Kidney (tissue), 14 donors: ENCODE data around the gene OBSCN. TPM values are rescaled to one million over a fixed set of nuclear protein-coding genes. Genes with fewer than 3 reads are reported as not detected.
A peak's percentile ranks its signal among the peaks of the same experiment; 100 is the strongest.

ENCODE experiments used
- DNase-seq, 5 donors: peaks; one replicate each; pipeline ENCODE4 v3.0.0-alpha.2; 2013 to 2020
- FAIRE-seq: peaks from 2 replicates; lab custom pipeline; 2012; peaks lifted over from hg19 to GRCh38; lab: Jason Lieb, UNC
- H3K27ac ChIP-seq, 2 donors: one replicate each; pipeline ENCODE4 v1.7.0; 2013; ENCODE audit warnings: low read depth in 2 of 2, low read length in 2 of 2, inconsistent platforms in 1 of 2
- H3K27me3 ChIP-seq: one replicate; pipeline ENCODE4 v1.7.1; 2013; ENCODE audit warnings: low read length, inconsistent platforms; ENCODE audit not compliant: control insufficient read depth, insufficient read depth
- H3K36me3 ChIP-seq, 3 donors: one replicate each; pipeline versions ENCODE4 v1.7.0 to v1.7.1; 2013; ENCODE audit warnings: low read length in 3 of 3, control low read depth in 1 of 3, inconsistent platforms in 1 of 3; ENCODE audit not compliant: insufficient read depth in 3 of 3, control insufficient read depth in 2 of 3
- H3K4me1 ChIP-seq, 3 donors: one replicate each; pipeline versions ENCODE4 v1.7.0 to v1.7.1; 2013; ENCODE audit warnings: low read length in 3 of 3, inconsistent platforms in 1 of 3, low read depth in 1 of 3; ENCODE audit not compliant: control insufficient read depth in 2 of 3, insufficient read depth in 2 of 3
- H3K4me3 ChIP-seq, 3 donors: one replicate each; pipeline versions ENCODE4 v1.7.0 to v1.8.1; 2013; ENCODE audit warnings: low read length in 3 of 3, control low read depth in 1 of 3, inconsistent platforms in 1 of 3
- H3K9ac ChIP-seq, 3 donors: one replicate each; pipeline versions ENCODE4 v1.7.0 to v1.7.1; 2013; ENCODE audit warnings: low read length in 3 of 3, control low read depth in 1 of 3, inconsistent platforms in 1 of 3
- H3K9me3 ChIP-seq, 3 donors: one replicate each; pipeline versions ENCODE4 v1.7.0 to v1.7.1; 2013; ENCODE audit warnings: low read length in 3 of 3, control low read depth in 1 of 3, inconsistent platforms in 1 of 3; ENCODE audit not compliant: control insufficient read depth in 2 of 3, insufficient read depth in 1 of 3
- CTCF ChIP-seq: IDR thresholded peaks from 3 replicates; pipeline ENCODE4 v1.5.1; 2012; ENCODE audit warnings: mild to moderate bottlenecking, moderate library complexity, borderline replicate concordance; ENCODE audit not compliant: insufficient read depth; ENCODE audit errors: extremely low read depth
- intact Hi-C: fragments of 100-400 bp; cut with DNase I; formaldehyde crosslinking; loops from one replicate; pipeline ENCODE4 v1.11.1; 2022
- polyA plus RNA-seq: library from polyadenylated mRNA; stranded (reverse); fragments of 350-450 nt; fragmentation: Illumina TruSeq; extraction: RNeasy Lipid Tissue Mini Kit (QIAGEN cat#74804); gene quantifications from one replicate; pipeline ENCODE4 v1.2.3, GENCODE V29; 2014; ENCODE audit warnings: low read depth, low replicate concordance; ENCODE audit not compliant: insufficient read depth
- total RNA-seq: library from RNA; stranded (reverse); fragmentation: NEBNext Ultra II Directional; extraction: Animal tissue kit (Norgen Biotek cat#: 25700); gene quantifications from one replicate; pipeline ENCODE4 v1.2.1, GENCODE V29; 2021
- donor health status: control.
- donor health status: control.
- donor health status: control.
- donor health status: control.
- donor health status: control.
- donor health status: DM: yes; HTN: yes; CAD: no.
- donor health status: Normal renal cell carcinoma (clear cell type).

The OBSCN gene
- total and polyA plus RNA-seq, 2 donors from 2014 or later: 14.5 to 30.0 TPM

GRCh38 chr1:228164561-228165371, 43.1 kb upstream of the OBSCN start:
- intact Hi-C loops: no loop called here
- TF ChIP-seq CTCF: no peak
- no peak for FAIRE-seq
- no peaks in the 10 kb centered on the region for H3K36me3 ChIP-seq
- H3K27me3 ChIP-seq: peaks cover under 1% of the 10 kb centered on the region
- H3K4me1 ChIP-seq: peaks cover 0 to 11% (median 6%) of the 10 kb centered on the region in 3 donors
- H3K27ac ChIP-seq: peak overlapping the region; percentile 90 to 91
- DNase-seq: peak in 2 of 5 donors; percentile 77
- no peaks in the 10 kb centered on the region for H3K9me3 ChIP-seq
- H3K9ac ChIP-seq: peak overlapping the region; percentile 71 to 84 (median 80)
- H3K4me3 ChIP-seq: peak overlapping the region; percentile 76 to 85 (median 83)

GRCh38 chr1:228165372-228166169, 42.3 kb upstream of the OBSCN start, which contains the start of gene IBA57:
IBA57 (plus strand) TSS chr1:228165804; CDS start chr1:228165817, 13 bp downstream.
- FAIRE-seq: no peak
- H3K27ac ChIP-seq: peak within 1 kb of the TSS; percentile 99 to 100
- peak within 1 kb of the TSS; percentile 79 to 96 (median 80) for H3K9ac ChIP-seq
- no peaks in the 10 kb centered on the region for H3K36me3 ChIP-seq
- peak; percentile 99 to 100 (median 100) for DNase-seq
- TF ChIP-seq CTCF: peak; percentile 82
- peak within 1 kb of the TSS; percentile 77 to 85 (median 83) for H3K4me3 ChIP-seq
- H3K4me1 ChIP-seq: peaks cover 0 to 11% (median 6%) of the 10 kb centered on the region in 3 donors
- intact Hi-C loops: no loop called here
- H3K27me3 ChIP-seq: no peaks in the 10 kb centered on the region
- no peaks in the 10 kb centered on the region for H3K9me3 ChIP-seq

GRCh38 chr1:228166170-228166936, 41.5 kb upstream of the OBSCN start:
- Histone ChIP-seq H3K9ac (peak overlapping the region; percentile 49 to 96 (median 79)), H3K9me3 (no peaks in the 10 kb centered on the region), H3K4me3 (peak overlapping the region; percentile 58 to 83 (median 77)), H3K4me1 (peaks cover 0 to 11% (median 6%) of the 10 kb centered on the region in 3 donors), H3K27ac (peak overlapping the region; percentile 90 to 97), H3K36me3 (no peaks in the 10 kb centered on the region), H3K27me3 (no peaks in the 10 kb centered on the region)
- DNase-seq (peak in 4 of 5 donors; percentile 65 to 85 (median 78)), FAIRE-seq (no peak)
- peak; percentile 38 for TF ChIP-seq CTCF
- intact Hi-C loops: no loop called here
